Measurements from ENCODE around the gene GLT8D1. TPM values are rescaled to one million over a fixed set of nuclear protein-coding genes. Genes with fewer than 3 reads are reported as not detected.
A peak's percentile ranks its signal among the peaks of the same experiment; 100 is the strongest.

GLT8D1 gene
- total and polyA plus RNA-seq, 9 of the 15 experiments (the other 6 are each of a cell fraction or from before 2014, with no cell fraction given), result 14.1 to 65.9 (median 33.7) TPM

GRCh38 chr3:52685709-52686691 is 19.6 kb downstream of the GLT8D1 start, which contains the start of the genes GNL3 and PBRM1 (continued):
- no peak for TF ChIP-seq ZNF444 (CRISPR knock-in tag; IDR thresholded peaks at IDR 0.05)
- peak; percentile 92 for TF ChIP-seq SAP30 (IDR thresholded peaks at IDR 0.05; ENCODE audit: borderline replicate concordance, insufficient read depth, low read depth, low read length, poor library complexity, severe bottlenecking)
- no peak for TF ChIP-seq ZZZ3 (IDR thresholded peaks at IDR 0.05)
- TF ChIP-seq ZNF232 (CRISPR knock-in tag; IDR thresholded peaks at IDR 0.05), result no peak
- TF ChIP-seq GABPB2 (CRISPR knock-in tag; conservative IDR thresholded peaks at IDR 0.05), result no peak
- no peak for TF ChIP-seq MCM5 (IDR thresholded peaks at IDR 0.05; ENCODE audit: low read depth)
- TF ChIP-seq DPF2 (IDR thresholded peaks at IDR 0.05), result no peak
- no peak for TF ChIP-seq TRIM25 (IDR thresholded peaks at IDR 0.05; ENCODE audit: borderline replicate concordance)
- TF ChIP-seq RBM22 (IDR thresholded peaks at IDR 0.05; ENCODE audit: low read depth, low read length, poor library complexity, severe bottlenecking), result no peak
- no peak for TF ChIP-seq KLF16 (IDR thresholded peaks at IDR 0.05)
- TF ChIP-seq RFX7 (CRISPR knock-in tag; IDR thresholded peaks at IDR 0.05), result no peak
- peak; percentile 54; the same call in 1 of the 2 replicates for TF ChIP-seq THAP12 (CRISPR knock-in tag; IDR thresholded peaks at IDR 0.05)
- TF ChIP-seq AFF4 (CRISPR knock-in tag; IDR thresholded peaks at IDR 0.05), result peak; percentile 51; the same call in 1 of the 2 replicates
- TF ChIP-seq EZH2 (IDR thresholded peaks at IDR 0.05; ENCODE audit: borderline replicate concordance, low read depth, low read length), result no peak
- no peak for TF ChIP-seq ZBTB49 (CRISPR knock-in tag; IDR thresholded peaks at IDR 0.05; ENCODE audit: borderline replicate concordance)
- no peak for TF ChIP-seq MEF2A (IDR thresholded peaks at IDR 0.05; ENCODE audit: control insufficient read depth, low read depth, low read length)
